Measurements from ENCODE around the gene CHRNG.

GRCh38 chr2:232492963-232493700 lies 46.4 kb upstream of the CHRNG start:
- no peak for TF ChIP-seq POLR2AphosphoS5 (IDR thresholded peaks at IDR 0.05)
- TF ChIP-seq, protein P1, sequence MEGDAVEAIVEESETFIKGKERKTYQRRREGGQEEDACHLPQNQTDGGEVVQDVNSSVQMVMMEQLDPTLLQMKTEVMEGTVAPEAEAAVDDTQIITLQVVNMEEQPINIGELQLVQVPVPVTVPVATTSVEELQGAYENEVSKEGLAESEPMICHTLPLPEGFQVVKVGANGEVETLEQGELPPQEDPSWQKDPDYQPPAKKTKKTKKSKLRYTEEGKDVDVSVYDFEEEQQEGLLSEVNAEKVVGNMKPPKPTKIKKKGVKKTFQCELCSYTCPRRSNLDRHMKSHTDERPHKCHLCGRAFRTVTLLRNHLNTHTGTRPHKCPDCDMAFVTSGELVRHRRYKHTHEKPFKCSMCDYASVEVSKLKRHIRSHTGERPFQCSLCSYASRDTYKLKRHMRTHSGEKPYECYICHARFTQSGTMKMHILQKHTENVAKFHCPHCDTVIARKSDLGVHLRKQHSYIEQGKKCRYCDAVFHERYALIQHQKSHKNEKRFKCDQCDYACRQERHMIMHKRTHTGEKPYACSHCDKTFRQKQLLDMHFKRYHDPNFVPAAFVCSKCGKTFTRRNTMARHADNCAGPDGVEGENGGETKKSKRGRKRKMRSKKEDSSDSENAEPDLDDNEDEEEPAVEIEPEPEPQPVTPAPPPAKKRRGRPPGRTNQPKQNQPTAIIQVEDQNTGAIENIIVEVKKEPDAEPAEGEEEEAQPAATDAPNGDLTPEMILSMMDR (IDR thresholded peaks at IDR 0.05; ENCODE audit: poor library complexity, severe bottlenecking) = no peak
- no peak for TF ChIP-seq EZH2 (IDR thresholded peaks at IDR 0.05; ENCODE audit: borderline replicate concordance, insufficient read depth, low read length, poor library complexity, severe bottlenecking)
- TF ChIP-seq, protein P2, sequence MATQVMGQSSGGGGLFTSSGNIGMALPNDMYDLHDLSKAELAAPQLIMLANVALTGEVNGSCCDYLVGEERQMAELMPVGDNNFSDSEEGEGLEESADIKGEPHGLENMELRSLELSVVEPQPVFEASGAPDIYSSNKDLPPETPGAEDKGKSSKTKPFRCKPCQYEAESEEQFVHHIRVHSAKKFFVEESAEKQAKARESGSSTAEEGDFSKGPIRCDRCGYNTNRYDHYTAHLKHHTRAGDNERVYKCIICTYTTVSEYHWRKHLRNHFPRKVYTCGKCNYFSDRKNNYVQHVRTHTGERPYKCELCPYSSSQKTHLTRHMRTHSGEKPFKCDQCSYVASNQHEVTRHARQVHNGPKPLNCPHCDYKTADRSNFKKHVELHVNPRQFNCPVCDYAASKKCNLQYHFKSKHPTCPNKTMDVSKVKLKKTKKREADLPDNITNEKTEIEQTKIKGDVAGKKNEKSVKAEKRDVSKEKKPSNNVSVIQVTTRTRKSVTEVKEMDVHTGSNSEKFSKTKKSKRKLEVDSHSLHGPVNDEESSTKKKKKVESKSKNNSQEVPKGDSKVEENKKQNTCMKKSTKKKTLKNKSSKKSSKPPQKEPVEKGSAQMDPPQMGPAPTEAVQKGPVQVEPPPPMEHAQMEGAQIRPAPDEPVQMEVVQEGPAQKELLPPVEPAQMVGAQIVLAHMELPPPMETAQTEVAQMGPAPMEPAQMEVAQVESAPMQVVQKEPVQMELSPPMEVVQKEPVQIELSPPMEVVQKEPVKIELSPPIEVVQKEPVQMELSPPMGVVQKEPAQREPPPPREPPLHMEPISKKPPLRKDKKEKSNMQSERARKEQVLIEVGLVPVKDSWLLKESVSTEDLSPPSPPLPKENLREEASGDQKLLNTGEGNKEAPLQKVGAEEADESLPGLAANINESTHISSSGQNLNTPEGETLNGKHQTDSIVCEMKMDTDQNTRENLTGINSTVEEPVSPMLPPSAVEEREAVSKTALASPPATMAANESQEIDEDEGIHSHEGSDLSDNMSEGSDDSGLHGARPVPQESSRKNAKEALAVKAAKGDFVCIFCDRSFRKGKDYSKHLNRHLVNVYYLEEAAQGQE (IDR thresholded peaks at IDR 0.05; ENCODE audit: borderline replicate concordance) = no peak
- TF ChIP-seq TAF1 (IDR thresholded peaks at IDR 0.05; ENCODE audit: low read depth) = no peak
- TF ChIP-seq EP300 (conservative IDR thresholded peaks at IDR 0.05; ENCODE audit: poor library complexity, severe bottlenecking) = no peak

Data from neural cell (in vitro differentiated cells).